HG03575 (cell line): ENCODE data around the gene HEYL.
"Not testable (repeated sequence)": the region's sequence is repeated elsewhere in the genome, so short reads cannot be mapped to it uniquely, and the experiment has no call there.

ENCODE experiments used
- ATAC-seq: cut with Tn5 transposase; IDR thresholded peaks from one replicate; pipeline ENCODE4 v1.9.1; 2021; ENCODE audit not compliant: unreplicated experiment, insufficient number of reproducible peaks, low FRiP score; ENCODE audit errors: extremely low read depth

HEYL gene

DNA sequence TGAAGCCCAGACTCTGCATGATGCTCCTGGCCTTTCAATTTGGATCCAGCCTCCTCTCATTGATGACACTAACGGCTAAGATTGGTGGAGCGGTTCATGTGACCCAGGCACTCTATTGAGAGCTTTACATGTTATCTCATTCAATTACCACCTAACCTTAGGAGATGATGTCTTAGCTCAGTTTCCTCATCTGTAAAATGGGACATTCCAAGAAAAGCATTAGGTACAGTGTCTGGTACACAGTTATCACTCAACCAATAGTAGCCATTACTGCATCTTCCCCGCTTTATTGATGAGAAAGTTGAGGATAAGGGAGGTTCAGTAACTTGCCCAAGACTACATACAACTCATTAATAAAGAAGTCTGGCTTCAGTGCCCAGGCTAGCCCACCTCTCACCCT, 17.0 kb downstream of the HEYL start:
- no peak for ATAC-seq

DNA sequence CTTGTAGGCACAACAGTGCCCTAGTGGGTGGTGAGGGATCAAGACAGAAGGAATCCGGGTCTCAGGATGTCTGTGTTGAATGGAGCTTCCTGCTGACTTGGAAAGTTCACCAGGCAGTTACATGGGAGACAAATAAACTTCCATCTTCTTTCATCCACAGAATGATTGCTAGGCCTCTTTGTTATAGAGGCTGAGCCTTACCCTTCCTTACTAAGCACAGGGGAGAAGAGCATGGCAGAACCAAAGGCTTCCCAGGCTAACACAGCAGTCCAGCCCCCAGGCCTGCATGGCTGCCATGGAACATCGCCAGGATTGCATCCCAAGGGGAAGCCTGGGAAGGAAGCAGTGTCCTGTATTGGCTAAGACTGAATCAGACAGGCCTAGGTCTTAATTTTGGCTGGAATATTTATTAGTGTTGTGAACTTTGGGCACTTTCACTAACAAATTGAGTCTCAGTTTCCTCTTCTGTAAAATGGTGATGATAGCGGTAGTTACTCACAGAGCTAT, 18.7 kb downstream of the HEYL start:
- ATAC-seq = no peak

DNA sequence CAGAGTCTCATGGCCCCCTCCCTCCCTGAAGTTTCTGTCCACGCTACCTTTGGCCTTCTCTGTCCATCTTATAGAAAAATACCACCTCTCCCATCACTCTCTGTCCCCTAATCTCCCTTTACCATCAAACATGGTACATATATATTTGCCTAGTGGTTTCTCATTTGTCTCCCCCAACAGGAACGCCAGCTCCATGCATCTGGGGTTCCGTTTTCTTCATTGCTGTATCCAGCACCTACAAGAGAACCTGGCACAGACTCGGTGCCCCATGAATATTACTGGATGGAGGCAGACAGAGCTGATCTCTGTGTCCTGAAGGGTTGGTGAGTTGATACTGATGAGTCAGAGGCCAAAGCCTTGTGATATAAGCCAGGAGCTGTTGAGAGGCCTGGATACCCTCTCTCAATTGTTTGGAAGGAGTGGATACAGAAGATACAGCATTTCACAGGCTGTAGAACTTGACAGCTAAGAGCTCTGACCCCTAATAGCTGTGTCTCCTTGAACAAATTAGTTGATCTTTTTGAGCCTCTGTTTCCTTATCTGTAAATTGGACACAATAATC, 21.9 kb downstream of the HEYL start:
- ATAC-seq = no peak

DNA sequence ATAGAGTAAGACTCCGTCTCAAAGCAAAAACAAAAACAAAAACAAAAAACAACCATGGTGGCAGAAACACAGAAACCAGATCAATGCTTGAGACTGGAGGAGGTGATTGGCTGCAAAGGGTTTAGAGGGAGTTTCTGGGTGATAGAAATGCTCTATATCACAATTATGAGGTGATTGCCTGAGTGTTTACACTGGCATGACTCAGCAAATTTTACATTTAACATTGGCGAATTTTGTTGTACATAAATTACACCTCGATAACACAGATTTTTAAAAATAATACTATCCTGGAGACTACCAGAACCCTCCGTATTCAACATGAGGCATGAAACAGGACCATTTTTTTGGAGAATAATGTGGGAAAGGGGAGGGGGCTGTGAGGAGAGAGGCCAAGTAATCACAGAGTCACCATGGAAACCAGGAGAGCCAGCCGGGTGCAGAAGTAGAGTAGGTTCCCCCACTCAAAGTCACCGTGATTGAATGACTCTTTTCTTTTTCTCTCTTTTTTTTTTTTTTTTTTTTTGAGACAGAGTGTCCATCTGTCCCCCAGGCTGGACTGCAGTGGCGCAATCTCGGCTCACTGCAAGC, 24.3 kb downstream of the HEYL start:
- no peak for ATAC-seq

DNA sequence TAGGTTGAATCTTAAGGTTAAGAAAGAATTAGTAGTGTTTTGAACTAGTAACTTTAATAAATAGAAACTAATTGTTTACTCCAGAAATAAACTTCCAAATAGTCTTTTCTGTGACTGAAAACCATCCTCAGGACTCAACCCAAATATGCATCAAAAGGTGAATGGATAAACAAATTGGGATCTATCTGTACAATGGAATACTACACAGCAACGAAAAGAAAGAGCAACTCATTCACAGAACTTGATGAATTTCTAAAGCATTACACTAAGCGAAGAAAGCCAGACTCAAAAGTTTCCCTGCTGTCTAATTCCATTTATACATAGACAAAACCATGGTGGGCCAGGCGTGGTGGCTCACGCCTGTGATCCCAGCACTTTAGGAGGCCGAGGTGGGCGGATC, 25.0 kb downstream of the HEYL start:
- ATAC-seq = no peak

DNA sequence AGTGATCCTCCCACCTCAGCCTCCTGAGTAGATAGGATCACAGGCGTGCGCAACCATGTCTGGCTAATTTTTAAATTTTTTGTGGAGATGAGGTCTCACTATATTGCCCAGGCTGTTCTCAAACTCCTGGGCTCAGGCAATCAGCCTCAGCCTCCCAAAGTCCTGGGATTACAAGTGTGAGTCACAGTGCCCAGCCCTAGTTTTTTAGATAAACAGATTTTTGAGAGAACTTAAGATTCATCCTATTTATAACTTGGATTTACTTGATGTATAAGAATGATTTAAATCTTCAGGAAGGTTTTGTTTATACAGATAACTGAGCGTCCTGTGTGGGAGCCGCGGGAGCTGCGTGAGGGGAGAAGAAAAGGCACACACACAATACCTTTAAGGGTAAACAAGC, 26.2 kb downstream of the HEYL start:
- no peak for ATAC-seq

DNA sequence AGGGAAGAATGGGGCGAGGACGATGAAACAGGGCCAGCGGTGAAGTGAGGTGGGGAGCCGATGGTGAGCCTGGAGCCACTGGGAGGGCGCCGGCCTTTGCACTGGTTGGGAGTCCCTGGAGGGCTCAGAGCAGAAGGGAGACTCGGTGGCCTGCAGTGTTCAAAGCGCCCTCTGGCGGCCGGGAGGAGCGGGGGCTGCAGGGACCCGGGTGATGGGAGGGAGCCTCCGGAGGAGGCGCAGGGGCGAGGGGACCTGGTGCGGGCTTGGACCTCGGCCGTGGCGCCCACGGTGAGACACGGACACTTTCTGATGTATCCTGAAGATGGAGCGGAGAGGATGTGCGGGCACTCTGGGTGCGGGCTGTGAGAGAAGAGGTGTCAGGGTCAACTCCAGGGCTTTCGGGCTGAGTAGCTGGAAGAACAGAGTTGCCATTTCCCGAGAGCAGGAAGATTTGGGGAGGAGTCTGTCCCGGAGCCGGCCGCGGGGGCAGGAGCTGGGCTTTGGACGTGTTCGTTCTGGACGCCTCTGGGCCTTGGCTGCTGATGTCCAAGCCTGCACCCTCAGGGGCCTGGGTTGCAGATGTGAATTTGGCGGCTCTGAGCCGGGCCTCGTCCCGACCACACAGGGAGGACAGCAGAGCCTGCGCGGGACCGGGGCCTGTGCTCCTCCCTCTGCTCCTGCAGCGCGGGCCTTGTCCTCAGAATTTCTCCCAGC, 29.7 kb downstream of the HEYL start:
- no peak for ATAC-seq

DNA sequence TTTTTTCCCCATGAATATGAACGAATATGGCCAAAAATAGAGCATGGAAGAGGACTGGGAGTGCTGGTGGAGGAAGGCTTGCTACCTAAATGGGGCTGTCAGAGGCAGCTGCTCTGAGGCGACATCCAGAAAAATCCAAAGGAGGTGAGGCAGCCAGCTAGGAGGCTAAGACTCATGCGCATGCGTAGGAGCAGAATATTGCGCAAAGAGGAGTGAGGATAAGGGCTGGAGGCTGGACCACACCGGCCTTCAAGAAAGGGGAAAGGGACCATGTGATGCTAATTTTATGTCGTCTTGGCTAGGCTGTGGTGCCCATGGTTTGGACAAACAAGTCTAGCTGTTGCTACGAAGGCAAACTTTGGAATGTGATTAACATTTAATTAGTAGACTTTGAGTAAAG, 30.5 kb downstream of the HEYL start:
- ATAC-seq = no peak

DNA sequence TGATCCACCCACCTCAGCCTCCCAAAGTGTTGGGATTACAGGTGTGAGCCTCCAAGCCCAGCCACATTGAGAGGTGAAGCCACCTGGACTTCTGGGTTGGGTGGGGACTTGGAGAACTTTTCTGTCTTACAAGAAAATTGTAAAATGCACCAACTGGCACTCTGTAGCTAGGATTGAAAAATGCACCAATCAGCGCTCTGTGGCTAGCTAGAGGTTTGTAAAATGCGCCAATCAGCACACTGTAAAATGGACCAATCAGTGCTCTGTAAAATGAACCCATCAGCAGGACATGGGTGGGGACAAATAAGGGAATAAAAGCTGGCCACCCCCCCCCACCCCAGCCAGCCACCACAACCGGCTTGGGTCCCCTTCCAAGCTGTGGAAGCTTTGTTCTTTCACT, 35.8 kb downstream of the HEYL start:
- ATAC-seq = not testable (repeated sequence)

DNA sequence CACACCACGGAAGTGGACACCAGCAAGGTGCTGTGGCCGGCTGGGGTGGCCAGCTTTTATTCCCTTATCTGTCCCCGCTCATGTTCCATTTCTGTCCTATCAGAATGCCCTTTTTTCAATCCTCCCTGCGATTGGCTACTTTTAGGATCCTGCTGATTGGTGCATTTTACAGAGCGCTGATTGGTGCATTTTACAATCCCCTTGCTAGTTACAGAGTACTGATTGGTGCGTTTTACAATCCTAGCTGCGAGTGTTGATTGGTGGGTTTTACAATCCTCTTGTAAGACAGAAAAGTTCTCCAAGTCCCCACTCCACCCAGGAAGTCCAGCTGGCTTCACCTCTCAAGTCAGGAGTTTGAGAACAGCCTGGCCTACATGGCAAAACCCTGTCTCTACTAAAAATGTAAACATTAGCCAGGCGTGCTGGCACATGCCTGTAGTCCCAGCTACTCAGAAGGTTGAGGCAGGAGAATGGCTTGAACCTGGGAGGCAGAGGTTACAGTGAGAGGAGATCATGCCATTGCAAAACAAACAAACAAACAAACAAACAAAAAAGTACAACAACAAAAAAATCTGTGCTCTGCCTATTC, 37.7 kb downstream of the HEYL start:
- ATAC-seq = not testable (repeated sequence)

DNA sequence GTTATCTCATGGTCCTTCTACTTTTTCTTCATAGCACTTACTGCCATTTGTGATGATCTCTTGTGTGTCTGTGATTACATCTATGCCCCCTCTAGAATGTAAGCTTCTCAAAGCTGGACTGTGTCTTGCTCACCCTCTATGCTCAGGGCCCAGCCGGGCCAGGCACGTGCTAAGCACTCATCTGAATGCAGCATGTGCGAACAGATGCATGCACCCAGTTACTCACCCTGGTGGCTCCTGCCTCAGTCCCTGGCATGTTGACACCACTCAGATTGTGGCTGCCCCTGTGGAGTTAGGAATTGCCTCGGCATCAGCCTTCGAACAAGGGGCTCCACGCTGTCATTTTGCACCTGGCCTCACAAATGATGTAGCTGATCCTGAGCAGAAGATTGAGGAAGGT, 43.3 kb downstream of the HEYL start:
- no peak for ATAC-seq

DNA sequence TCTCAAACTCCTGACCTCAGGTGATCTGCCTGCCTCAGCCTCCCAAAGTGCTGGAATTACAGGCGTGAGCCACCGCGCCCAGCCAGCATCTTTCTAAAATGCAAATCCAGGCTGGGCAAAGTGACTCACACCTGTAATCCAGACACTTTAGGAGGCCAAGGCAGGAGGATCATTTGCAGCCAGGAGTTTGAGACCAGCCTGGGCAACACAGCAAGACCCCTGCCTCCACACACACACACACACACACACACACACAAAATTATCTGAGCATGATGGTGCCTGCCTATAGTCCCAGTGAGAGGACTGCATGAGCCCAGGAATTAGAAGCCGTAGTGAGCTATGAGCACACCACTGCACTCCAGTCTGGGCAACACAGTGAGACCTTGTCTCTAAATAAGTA, 46.1 kb downstream of the HEYL start:
- no peak for ATAC-seq

DNA sequence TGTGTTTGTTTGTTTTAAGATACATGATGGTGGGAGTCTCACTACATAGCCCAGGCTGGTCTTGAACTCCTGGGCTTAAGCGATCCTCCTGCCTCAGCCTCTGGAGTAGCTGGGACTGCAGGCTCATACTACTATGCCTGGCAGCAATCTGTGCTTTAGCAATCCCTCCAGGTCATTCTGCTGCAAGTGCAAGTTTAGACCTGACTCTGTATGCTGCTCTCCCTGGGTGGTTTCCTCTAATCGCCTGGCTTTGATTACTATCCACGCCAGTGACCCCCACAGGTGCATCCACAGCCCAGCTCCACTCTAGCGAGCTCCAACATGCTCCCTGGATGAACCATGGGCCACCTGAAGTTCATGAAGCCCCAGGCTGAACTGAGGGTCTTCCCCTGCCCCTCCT, 47.4 kb downstream of the HEYL start:
- ATAC-seq = no peak

DNA sequence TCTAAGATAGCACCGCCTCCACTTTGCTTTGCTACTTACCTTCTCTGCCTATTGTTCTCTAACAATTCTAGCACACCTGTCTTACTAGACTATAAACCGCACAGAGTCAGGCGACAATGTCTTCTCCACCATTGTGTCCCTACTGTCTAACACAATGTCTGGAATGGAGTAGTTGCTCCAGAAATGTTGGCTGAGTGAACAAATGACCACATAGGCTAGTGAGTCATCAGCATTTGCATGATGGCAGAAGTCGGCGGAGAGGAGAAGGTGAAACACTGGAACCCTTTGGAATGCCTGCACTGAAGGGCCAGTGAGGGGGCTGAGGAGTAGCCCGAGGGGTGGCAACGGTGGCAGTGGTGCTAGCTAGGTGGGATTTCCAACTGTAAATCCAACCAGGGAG, 48.9 kb downstream of the HEYL start:
- no peak for ATAC-seq

DNA sequence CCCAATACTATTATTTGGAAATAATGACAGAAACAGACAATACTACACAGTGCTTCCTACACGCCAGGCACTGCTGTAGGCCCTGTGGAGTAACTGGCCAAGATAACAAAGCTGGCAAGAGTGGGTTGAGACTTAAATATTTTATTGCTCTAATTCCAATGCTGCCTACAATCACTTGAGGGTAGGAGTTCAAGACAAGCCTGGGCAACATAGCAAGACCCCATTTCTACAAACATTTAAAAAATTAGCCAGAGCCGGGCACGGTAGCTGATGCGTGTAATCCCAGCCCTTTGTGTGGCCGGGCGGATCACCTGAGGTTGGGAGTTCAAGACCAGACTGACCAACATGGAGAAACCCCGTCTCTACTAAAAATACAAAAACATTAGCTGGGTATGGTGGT, 53.5 kb downstream of the HEYL start:
- no peak for ATAC-seq

DNA sequence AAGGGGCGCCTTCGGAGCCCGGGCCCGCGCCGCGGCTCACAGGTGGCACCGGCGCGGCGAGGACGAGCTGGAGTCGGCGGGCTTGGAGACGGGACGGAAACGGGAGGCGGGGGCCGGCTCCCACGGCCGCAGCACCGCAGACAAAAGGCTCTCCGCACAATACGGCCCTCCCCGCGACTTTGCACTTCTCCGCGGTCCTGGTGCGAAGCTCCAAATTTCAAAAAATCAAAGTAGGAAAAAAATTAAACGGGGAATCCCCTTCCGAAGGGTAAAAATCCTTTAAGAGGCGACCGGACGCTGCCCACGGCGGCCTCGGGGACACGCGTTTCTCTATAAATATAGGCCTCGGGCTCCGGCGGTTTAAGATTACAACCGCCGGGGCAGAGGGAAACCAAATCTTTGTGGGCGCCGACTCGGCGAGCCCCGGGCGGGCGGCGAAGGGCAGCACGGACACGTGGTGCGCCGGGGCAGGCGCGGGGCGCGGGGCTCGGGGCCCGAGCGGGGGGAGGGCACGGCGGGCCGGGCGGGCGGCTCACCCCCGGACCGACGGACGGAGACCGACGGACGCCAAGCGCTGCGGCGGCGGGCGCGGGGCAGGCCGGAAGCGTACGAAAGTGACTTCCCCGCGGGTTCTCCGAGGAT, 63.3 kb downstream of the HEYL start:
- no peak for ATAC-seq

DNA sequence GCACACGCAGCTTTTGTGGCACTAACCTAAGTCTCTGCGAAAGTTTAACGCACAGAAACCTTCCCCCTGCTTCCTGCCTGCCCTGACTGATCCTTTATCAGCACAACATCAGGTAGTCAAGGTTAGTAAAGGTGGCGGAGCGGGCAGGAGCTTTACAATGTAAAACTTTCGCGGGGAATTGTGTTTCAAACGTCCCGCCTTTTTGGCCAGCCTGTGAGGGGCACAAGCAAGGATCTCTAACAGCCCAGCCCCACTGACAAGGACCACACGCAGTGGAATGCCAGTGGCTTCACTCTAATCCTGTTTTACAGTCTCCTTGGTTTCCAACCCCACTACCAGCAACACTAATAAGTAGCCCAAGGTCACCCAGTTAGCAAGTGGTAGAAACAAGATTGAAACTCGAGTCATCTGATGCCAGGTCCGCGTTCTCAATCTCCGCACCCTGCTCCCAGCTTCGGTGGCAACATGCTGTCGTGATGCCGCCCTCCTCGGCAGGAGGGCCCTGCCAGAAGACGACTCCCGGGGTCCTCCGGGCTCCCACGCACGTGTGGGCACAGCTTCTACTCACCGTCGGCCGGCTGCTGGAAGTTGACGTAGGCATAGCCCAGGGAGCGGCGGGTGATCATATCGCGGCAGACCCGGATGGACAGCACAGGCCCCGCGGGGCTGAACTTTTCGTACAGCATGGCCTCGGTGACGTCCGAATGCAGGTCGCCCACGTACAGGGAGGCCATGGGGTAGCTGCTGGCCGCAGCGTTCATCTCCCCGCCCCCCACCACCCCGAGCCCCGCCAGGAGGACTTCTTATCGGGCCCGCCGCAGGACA, 64.0 kb downstream of the HEYL start:
- ATAC-seq = no peak

DNA sequence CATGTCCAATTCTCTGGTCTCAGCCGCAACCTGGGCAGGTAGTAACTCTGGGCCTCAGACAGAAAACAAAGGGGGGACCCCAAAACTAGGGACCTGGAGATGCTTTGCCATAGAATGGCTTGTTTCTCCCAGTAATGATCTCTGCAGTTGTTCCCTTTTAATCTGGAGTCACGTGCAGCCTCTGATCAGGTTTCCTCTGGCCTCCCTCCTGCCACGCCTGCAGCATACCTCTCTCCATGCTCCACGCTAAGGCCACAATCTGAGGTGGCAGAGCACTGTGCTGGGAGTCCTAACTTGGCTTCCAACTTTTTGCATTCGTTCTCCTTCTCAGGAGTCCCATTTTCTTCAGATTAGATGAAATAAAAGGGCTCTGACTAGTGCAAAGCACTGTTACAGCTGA, 64.8 kb downstream of the HEYL start:
- no peak for ATAC-seq
